ENCODE data around the gene CELSR2.
"Not testable (repeated sequence)": the region's sequence is repeated elsewhere in the genome, so short reads cannot be mapped to it uniquely, and the experiment has no call there.

Gene CELSR2

GRCh38 chr1:109299558-109300343, 50.4 kb downstream of the CELSR2 start:
- TF ChIP-seq CTCF (IDR thresholded peaks at IDR 0.05; ENCODE audit: borderline replicate concordance, insufficient read depth, low read depth, low read length) = no peak
- no peak overlapping the region for H3K4me3 ChIP-seq (ENCODE audit: low read depth, low read length)

- TF ChIP-seq CTCF (IDR thresholded peaks at IDR 0.05; ENCODE audit: borderline replicate concordance, insufficient read depth, low read depth, low read length) = no peak
- no peak overlapping the region for H3K4me3 ChIP-seq (ENCODE audit: low read depth, low read length)
Measured at GRCh38 chr1:109300650-109301151, 51.4 kb downstream of the CELSR2 start.

- TF ChIP-seq CTCF (IDR thresholded peaks at IDR 0.05; ENCODE audit: borderline replicate concordance, insufficient read depth, low read depth, low read length) = no peak
- no peak overlapping the region for H3K4me3 ChIP-seq (ENCODE audit: low read depth, low read length)
Measured at GRCh38 chr1:109301874-109302273, 52.5 kb downstream of the CELSR2 start.

- no peak overlapping the region for H3K4me3 ChIP-seq (ENCODE audit: low read depth, low read length)
- TF ChIP-seq CTCF (IDR thresholded peaks at IDR 0.05; ENCODE audit: borderline replicate concordance, insufficient read depth, low read depth, low read length) = no peak
Measured at GRCh38 chr1:109304226-109304920, 55.0 kb downstream of the CELSR2 start.

GRCh38 chr1:109305991-109306390, 56.7 kb downstream of the CELSR2 start:
- not testable (repeated sequence) for H3K4me3 ChIP-seq (ENCODE audit: low read depth, low read length)

GRCh38 chr1:109306832-109307273, 57.5 kb downstream of the CELSR2 start, which contains the start of gene MYBPHL:
Gene MYBPHL (minus strand): TSS chr1:109307011. CDS start chr1:109306991, 20 bp downstream.
- no peak within 1 kb of the TSS for H3K4me3 ChIP-seq (ENCODE audit: low read depth, low read length)
- TF ChIP-seq CTCF (IDR thresholded peaks at IDR 0.05; ENCODE audit: borderline replicate concordance, insufficient read depth, low read depth, low read length) = no peak

GRCh38 chr1:109307274-109308021, 58.1 kb downstream of the CELSR2 start:
- TF ChIP-seq CTCF (IDR thresholded peaks at IDR 0.05; ENCODE audit: borderline replicate concordance, insufficient read depth, low read depth, low read length) = no peak
- H3K4me3 ChIP-seq (ENCODE audit: low read depth, low read length) = no peak overlapping the region

Data from GM12875 (cell line).